ENCODE data around the gene RPTN.

GRCh38 chr1:152127673-152128072 is 31.4 kb downstream of the RPTN start:
- no peak for TF ChIP-seq CTCF (conservative IDR thresholded peaks at IDR 0.05)
- no peak for TF ChIP-seq EZH2 (IDR thresholded peaks at IDR 0.05; ENCODE audit: low read depth)

Measured in PC-9 (cell line).